AG09319 (cell line): ENCODE results near the gene CATSPERZ.

Source experiments
- DNase-seq: peaks from one replicate; pipeline ENCODE4 v3.0.0-alpha.2; 2010; ENCODE audit warnings: low read depth; ENCODE audit errors: extremely low read depth
- CTCF ChIP-seq: IDR thresholded peaks from 2 replicates; pipeline ENCODE4 v1.5.1; 2011; ENCODE audit warnings: low read depth, mild to moderate bottlenecking, inconsistent platforms, low read length, moderate library complexity

Gene CATSPERZ

GRCh38 chr11:64339286-64339685 is 39.1 kb downstream of the CATSPERZ start:
- TF ChIP-seq CTCF = no peak
- no peak for DNase-seq

GRCh38 chr11:64339754-64340408 is 39.7 kb downstream of the CATSPERZ start, which contains the start of gene CCDC88B:
Gene CCDC88B, plus strand, starts transcription at chr11:64340204. Its CDS starts 63 bp downstream, at chr11:64340267.
- no peak for TF ChIP-seq CTCF
- DNase-seq = no peak

GRCh38 chr11:64340671-64341335 is 40.6 kb downstream of the CATSPERZ start:
- TF ChIP-seq CTCF = no peak

GRCh38 chr11:64341429-64341828 is 41.3 kb downstream of the CATSPERZ start:
- no peak for TF ChIP-seq CTCF

More at GRCh38 chr11:64340671-64341335, 40.6 kb downstream of the CATSPERZ start:
- no peak for DNase-seq

GRCh38 chr11:64341851-64342791 is 42.0 kb downstream of the CATSPERZ start:
- DNase-seq = peak; percentile 59
- peak; percentile 27 for TF ChIP-seq CTCF

More at GRCh38 chr11:64341429-64341828, 41.3 kb downstream of the CATSPERZ start:
- no peak for DNase-seq

- no peak for DNase-seq
- no peak for TF ChIP-seq CTCF
Observed at GRCh38 chr11:64342869-64343745, 42.9 kb downstream of the CATSPERZ start.
